GM19238 (cell line): ENCODE data around the gene CD99L2.

Source experiments
- DNase-seq: peaks from one replicate; pipeline ENCODE4 v3.0.0; 2011; ENCODE audit warnings: low spot score; ENCODE audit not compliant: insufficient read length

CD99L2 gene

DNA sequence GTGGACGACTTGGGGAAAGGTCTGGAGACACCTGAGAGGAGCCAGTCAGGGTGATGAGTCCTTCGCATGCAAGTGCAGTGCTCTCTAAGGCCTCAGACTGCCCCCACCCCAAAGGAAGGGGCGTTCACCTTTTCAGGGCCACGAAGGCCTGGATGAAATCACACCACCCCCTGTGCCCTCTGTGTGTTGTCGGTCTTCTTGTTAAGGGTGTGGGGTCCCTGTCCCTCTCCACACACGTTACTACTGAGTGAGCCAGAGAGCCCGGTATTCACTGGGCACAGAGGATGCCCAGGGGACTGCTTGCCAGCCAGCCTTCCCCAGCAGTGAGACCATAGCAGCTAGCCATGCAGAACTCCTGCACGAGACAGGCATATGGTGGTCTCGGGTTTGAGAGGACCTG lies 133.2 kb downstream of the CD99L2 start:
- no peak for DNase-seq

DNA sequence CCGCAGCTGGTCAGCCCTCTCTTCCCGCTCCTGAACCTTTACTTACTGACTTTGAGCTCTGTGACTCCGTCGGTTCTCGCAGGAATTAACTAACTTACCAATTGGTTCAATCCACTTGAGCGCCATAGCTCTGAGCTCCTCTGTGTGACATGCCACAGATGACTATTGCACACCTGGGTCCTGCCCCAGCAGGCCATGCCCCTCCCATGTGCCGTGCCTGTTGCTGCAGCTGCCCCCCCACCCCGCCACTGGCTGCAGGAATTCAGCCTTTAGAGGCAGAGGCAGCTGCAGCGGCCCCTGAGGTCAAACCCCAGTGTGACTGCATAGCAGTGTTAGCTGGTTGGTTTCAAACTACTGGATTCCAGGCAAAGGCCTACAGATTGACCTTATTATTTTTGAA lies 134.7 kb downstream of the CD99L2 start:
- no peak for DNase-seq

DNA sequence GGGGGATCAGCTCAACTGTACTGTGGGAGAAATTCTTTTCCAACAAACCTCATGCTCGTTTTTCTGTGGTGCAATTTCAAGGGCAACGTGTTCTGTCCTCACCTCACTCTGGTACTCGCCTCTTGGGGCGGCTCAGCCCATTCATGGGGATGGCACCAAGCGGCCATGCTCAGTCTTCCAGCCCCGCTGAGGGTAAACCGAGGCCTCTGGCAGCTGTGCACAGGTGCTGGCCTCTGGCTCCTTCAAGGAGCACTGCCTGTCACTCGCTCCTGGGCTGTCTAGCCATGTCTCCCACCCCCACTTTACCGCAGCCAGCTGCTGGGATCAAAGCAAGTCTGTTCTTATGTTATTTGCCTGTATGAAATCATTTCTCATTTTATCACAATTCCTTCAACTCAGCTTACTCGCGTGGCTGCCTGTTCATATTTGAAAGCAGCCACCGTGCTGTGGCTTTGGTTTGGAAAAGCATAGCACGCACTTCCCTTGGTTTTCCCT lies 135.1 kb downstream of the CD99L2 start:
- DNase-seq: no peak

DNA sequence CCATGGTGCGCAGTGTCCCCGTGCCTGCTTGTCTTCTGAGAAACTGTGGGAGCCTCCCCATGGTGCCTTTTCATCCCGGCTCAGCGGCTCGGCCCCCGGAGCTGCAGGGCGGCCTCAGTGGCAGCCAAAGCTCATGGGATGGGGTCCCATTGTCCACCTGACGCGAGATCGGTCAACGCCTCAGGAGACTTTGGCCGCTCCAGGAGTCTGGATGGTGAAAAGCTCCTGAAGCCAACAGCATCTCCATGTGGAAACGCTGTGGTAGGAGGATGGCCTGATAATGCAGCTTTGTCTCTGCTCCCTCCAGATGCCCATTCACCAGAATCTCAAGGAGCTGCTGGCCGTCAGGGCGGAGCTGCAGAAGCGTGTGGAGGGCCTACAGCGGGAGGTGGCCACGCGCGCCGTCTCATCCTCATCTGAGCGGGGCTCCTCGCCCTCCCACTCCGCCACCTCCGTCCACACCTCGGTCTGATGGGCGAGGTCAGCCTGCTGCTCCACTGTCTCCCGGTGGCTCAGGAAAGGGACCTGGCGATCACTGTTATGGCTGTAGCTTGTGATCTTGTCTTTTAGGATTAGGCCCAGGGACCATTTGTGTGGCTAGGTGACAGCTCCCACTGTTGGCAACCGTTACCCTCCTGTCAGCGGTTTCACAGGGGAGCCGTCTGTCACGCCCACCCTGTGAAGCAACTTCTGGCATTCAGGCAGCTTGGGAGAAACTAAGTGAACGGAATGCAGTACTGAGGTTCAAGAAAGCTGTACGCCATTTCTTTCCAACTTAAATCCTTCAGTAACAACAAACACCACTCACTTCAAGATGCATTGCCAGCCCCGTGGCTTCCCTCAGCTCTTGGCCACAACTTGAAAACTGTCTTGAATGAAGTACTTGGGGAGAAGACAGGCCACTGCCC lies 136.0 kb downstream of the CD99L2 start:
- no peak for DNase-seq

DNA sequence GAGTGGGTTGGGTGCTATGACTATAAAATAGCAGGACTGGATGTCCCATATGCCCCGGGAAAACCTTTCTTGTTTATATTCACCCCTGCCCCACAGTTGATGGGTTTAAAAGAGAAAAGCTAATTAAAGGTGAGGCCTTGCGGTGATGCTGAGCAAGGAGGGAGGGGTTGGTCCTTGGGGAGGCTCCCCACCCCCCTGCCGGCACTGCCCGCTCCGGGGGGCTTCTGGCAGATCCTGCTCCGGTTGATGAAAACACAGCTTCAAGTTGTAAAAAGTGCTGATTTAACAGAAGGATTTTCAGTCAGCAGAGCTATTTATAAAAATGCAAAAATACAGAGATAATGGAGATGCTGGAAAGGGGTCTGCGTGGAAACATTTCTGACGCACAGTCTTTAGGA lies 136.7 kb downstream of the CD99L2 start:
- no peak for DNase-seq

DNA sequence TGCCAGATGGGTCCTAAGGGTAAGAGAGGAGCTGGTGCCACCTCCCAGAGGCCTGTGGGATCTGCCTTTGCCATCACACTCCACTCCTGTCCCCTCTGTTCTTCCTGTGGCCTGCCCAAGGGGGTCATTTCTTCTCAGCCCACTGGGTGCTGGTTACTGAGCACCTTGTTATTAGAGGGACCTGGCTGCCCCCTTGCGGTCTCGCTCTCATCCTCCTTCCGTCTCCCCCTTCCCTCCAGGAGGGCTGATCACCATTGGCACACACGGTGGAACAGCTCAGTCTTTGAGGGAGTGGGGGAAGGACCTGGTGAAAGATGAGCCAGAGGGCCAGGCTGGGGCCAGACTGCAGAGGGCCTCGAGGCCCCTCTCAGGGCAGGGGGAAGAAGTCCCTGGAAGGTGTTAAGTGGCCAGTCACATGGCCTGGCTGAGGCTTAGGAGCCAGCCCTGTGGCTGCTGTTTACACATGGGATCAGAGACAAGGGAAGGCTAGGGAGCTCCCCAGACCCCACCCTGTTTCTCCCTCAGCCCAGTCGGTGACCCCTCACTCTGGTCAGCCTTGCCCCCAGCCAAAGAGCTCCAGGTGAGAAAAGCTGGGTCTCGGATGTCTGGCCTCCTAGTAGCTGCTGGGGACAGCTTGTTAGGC lies 137.2 kb downstream of the CD99L2 start:
- no peak for DNase-seq

DNA sequence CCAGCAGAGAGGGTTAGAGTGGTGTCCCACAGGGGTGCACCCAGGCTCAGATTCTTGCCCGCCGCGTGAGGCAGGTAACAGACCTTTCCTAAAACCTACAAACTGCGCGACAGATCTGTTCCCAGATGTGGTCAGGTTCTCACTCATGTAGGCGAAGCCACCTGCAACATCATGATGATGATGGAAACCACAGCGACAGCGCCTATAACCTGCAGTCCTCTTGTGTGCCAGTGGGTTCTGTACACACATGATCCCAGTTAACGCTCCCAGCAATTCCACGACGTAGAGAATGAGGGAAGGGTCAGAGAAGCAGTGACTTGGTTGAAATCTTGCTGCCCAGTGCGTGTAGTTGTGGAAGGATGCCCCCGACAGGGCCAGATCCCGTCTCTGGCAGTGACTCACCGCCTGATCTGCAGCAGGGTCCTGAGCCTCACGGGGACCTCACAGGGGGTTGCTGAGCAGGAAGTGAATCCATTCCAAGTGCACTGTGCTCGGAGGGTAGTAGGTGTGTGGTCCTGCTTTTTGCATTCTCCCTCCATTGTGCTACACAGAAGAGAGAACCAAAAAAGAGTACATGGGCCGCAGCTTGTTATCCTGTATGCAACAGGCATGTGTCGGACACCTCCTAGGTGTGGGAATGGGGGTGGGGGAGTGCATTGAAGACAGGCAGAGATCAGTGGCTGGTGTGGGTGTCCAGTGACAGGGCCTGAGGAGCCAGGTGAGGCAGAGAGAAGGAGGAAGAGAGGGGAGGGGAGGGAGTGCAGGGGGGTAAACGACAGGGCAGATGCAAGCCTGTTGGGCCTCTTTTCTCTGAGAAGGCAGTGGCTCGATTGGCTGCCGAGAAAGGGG lies 138.7 kb downstream of the CD99L2 start:
- no peak for DNase-seq

DNA sequence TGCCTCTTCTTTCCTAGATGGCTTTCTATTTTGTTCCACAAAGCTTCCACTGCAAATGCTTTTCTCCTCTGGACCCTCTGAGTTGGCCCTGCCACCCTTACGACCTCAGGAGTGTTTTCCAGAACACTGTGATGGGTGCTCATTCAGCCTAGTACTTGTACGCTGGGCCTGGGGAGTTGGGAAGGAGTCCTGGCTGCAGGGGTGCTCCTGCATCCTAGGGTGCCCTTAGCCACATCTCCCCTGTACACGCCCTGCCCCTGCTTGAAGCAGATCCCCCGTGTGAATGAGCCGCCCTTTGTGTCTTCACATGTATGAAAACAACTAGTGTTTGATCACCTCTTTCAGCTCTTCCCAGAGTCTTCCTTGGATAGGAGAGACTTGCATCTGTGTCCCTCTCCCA lies 141.1 kb downstream of the CD99L2 start:
- DNase-seq: no peak

DNA sequence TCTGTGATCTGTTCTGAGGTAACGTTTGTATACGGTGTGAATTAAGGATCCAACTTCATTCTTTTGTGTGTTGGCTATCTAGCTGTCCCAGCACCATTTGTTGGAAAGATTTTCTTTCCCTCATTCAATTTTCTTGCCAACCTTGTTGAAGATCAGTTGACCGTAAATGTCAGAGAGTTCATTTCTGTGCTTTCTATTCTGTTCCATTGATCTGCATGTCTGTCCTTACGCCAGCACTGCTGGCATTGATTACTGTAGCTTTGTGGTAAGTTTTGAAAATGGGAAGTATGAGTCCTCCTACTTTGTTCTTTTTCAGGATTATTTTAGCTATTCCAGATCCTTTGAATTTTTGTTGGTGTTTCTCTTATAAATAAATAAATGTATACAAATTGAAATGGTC lies 144.5 kb downstream of the CD99L2 start:
- DNase-seq: no peak

DNA sequence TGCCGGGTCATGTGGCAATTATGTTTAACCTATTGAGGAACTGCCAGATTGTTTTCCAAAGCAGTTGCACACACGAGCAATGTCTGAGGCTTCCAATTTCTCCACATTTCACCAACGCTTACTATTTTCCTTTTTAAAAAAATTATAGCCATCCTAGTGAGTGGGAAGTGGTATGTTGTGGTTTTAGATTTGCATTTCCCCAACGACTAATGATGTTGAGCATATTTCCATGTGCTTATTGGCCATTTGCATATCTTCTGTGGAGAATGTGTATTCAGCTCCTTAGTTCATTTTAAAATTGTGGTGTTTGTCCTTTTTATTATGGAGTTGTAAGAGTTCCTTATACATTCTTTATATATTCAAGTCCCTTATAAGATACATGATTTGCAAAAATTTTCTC lies 145.1 kb downstream of the CD99L2 start:
- no peak for DNase-seq

DNA sequence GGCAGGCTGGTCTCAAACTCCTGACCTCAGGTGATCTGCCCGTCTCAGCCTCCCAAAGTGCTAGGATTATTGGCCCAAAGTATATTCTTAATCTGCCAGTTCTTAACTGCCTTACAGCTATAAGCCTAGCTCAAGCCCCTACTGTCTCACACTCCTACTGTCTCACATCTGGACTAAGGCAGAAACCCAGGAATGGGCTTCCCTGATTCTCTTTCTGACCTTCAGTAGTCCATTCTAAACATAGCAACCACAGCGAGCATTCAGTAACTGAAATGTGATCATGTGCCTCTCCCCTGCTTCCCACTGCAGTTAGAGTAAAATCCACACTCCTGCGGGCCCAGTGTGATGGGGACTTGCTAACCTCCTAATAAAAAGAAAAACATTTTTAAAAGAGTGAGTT lies 146.3 kb downstream of the CD99L2 start:
- no peak for DNase-seq

DNA sequence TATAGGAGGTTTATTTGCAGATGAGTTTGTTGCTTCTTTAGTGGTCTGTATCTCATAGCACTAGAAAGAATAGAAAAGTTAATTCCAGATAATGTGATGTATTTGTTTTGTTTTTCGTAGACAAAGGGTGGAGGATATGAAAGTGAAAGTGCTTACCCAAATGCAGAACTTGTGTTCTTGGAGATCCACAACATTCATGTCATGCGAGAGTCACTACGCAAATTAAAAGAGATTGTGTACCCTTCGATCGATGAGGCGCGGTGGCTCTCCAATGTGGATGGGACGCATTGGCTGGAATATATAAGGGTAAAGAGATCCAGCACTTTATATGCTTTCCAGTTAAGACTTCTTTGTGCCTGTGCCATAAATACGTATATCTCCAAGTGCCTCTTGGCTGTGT lies 162.0 kb downstream of the CD99L2 start:
- DNase-seq: no peak

DNA sequence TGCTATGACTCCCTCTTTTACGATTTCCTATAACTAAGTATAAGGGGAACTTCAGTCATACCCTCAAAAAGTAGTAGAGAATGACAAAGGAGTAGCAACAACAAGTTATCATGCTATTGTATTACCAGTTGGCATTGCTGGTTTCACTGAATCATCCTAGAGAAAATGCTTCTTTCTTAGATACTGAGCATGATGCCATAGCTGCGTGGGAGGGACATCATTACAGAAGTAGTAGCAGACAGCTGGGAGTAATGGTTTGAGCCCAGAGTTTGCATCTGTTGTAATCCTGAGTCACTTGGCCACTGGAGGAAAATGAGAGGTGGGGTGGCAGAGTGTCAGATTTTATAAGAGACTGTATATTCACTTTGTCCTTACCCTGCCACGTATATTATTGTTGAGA lies 166.7 kb downstream of the CD99L2 start:
- DNase-seq: no peak

DNA sequence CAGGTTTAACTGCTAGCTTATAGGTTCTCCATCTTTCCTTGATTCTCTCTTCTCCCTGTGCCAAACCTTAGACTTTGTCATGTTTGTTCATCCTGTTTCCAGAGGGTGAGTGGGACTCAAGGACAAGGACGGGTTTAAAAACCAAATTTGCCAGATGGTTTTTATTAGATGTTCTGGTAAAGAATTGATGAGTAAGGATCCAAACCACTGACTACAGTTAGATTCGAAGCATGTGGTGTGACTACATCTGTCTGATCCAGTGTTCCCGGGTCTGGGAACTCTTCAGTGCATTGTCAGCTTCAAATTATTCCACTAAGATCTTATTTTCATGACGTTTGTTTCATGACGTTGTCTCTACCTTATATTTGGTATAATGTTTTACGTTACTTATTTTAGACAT lies 167.7 kb downstream of the CD99L2 start:
- DNase-seq: no peak

DNA sequence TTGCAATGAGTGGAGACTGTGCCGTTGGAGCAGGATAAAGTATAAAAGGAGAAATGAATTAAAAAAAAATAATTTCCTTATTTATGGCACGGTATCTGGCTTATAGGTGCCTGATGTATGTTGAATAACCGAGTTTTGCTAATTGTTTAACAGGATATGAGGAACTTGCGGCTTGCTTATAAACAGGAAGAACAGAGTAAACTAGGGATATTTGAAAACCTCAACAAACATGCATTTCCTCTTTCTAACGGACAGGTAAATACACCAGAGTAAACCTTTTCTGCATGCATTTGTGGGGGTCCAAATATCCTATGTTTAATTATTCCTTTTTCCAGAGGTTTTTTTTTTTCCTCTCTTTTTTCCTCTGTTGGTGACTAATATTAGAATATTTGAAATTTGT lies 168.5 kb downstream of the CD99L2 start:
- DNase-seq: no peak

DNA sequence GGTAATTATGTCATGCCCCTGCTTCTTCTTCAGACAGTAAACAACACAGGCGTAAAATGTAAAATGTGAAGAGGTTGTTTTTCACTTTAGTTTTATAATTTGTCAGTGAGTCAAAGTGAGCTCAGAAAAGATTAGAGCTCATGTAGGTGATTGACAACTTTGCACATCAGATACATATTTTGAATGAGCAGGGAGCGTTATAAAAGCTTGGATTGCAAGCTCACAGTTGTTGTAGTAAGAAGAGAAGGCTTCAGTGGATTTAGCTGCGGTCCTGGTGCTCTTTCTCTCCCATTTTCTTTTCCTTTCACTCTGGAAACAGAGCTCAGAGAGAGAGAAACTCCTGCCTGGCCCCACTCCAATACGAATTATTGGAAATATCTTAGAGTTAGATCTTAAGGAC lies 178.8 kb downstream of the CD99L2 start:
- no peak for DNase-seq
